Inferior parietal cortex (tissue), 1 donor: ENCODE measurements around the gene C1QTNF6.
"Not testable (repeated sequence)": the region's sequence is repeated elsewhere in the genome, so short reads cannot be mapped to it uniquely, and the experiment has no call there.

Experiments used
- DNase-seq: peaks from one replicate; pipeline ENCODE4 v3.0.0-alpha.2; 2016; ENCODE audit errors: extremely low spot score

The C1QTNF6 gene

GRCh38 chr22:37176464-37177061, 11.5 kb downstream of the C1QTNF6 start:
- DNase-seq, result peak; percentile 18

- no peak for DNase-seq
Measured at GRCh38 chr22:37175414-37176281, 12.4 kb downstream of the C1QTNF6 start.

- DNase-seq, result no peak
Measured at GRCh38 chr22:37174964-37175363, 13.1 kb downstream of the C1QTNF6 start.

GRCh38 chr22:37173709-37174108, 14.3 kb downstream of the C1QTNF6 start:
- no peak for DNase-seq

GRCh38 chr22:37172266-37173245, 15.5 kb downstream of the C1QTNF6 start:
- DNase-seq, result no peak

GRCh38 chr22:37171662-37172061, 16.4 kb downstream of the C1QTNF6 start:
- DNase-seq, result no peak

GRCh38 chr22:37170689-37171405, 17.2 kb downstream of the C1QTNF6 start:
- DNase-seq, result not testable (repeated sequence)

- no peak for DNase-seq
Measured at GRCh38 chr22:37169947-37170688, 17.9 kb downstream of the C1QTNF6 start.

GRCh38 chr22:37169406-37169805, 18.6 kb downstream of the C1QTNF6 start:
- DNase-seq, result no peak

GRCh38 chr22:37167981-37168647, 19.9 kb downstream of the C1QTNF6 start:
- no peak for DNase-seq

- DNase-seq, result no peak
Measured at GRCh38 chr22:37167176-37167980, 20.7 kb downstream of the C1QTNF6 start.

GRCh38 chr22:37166675-37167066, 21.4 kb downstream of the C1QTNF6 start:
- peak; percentile 79 for DNase-seq

- no peak for DNase-seq
Measured at GRCh38 chr22:37165940-37166674, 21.9 kb downstream of the C1QTNF6 start.

- no peak for DNase-seq
Measured at GRCh38 chr22:37165066-37165465, 23.0 kb downstream of the C1QTNF6 start.

GRCh38 chr22:37164505-37164887, 23.6 kb downstream of the C1QTNF6 start:
- DNase-seq, result no peak

- no peak for DNase-seq
Measured at GRCh38 chr22:37163575-37164504, 24.2 kb downstream of the C1QTNF6 start.

- DNase-seq, result no peak
Measured at GRCh38 chr22:37163096-37163489, 25.0 kb downstream of the C1QTNF6 start.
